Neural crest cell (in vitro differentiated cells): ENCODE data around the gene TMPRSS2. TPM values are rescaled to one million over a fixed set of nuclear protein-coding genes. Genes with fewer than 3 reads are reported as not detected.

Experiments used
- DNase-seq: peaks from one replicate; pipeline ENCODE4 v3.0.0; 2021; ENCODE audit warnings: low read depth, mixed read lengths, low spot score
- H3K27ac Mint-ChIP-seq: one replicate; pipeline ENCODE4 v1.8.0; 2021; ENCODE audit warnings: mild to moderate bottlenecking, mixed read lengths; ENCODE audit not compliant: unreplicated experiment
- H3K27me3 Mint-ChIP-seq: 2 replicates; pipeline ENCODE4 v1.8.0; 2021; ENCODE audit warnings: low read depth, mild to moderate bottlenecking, mixed read lengths
- H3K36me3 Mint-ChIP-seq: 2 replicates; pipeline ENCODE4 v1.8.0; 2021; ENCODE audit warnings: low read depth, mild to moderate bottlenecking, mixed read lengths
- H3K4me1 Mint-ChIP-seq: 2 replicates; pipeline ENCODE4 v1.8.0; 2021; ENCODE audit warnings: mixed read lengths
- H3K4me3 Mint-ChIP-seq: one replicate; pipeline ENCODE4 v1.8.0; 2021; ENCODE audit warnings: mild to moderate bottlenecking, mixed read lengths
- H3K9me3 Mint-ChIP-seq: 2 replicates; pipeline ENCODE4 v1.8.0; 2021; ENCODE audit warnings: mixed read lengths
- CTCF ChIP-seq: fragments of 200-600 bp; sonication (generic); conservative IDR thresholded peaks from 2 replicates; pipeline ENCODE4 v1.5.0; 2021; ENCODE audit warnings: antibody characterized with exemption, mild to moderate bottlenecking
- total RNA-seq: library from RNA; stranded (reverse); gene quantifications from 2 replicates; pipeline ENCODE4 v1.2.1, GENCODE V29; 2021

TMPRSS2 gene
- total RNA-seq, 1 donor from 2014 or later = not detected

DNA sequence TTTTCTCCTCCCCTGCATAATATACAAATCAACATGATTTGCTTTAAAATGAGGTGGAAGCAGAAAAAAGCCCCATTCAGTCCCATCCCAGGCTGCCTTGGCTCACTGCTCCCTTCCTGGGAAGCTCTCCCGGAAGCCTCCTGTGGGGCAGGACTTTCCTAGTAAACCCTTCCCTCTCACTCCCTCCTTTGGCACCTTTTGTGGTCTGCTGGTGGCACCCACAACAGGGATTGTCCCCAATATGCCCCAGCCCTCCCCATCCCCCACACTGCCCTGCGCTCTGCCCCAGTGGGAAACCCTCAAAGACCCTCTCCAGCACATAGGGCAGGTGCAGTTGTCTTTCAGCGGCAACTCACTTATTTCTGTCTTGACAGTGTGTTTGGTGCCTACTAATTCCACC is 1.8 kb upstream of the TMPRSS2 start:
- no peak for DNase-seq
- no peaks in the 10 kb centered on the region for H3K36me3 Mint-ChIP-seq
- TF ChIP-seq CTCF = no peak
- peaks cover 70% of the 10 kb centered on the region for H3K27me3 Mint-ChIP-seq
- H3K27ac Mint-ChIP-seq = no peak overlapping the region
- H3K9me3 Mint-ChIP-seq = no peaks in the 10 kb centered on the region
- H3K4me1 Mint-ChIP-seq = no peaks in the 10 kb centered on the region
- H3K4me3 Mint-ChIP-seq = no peak overlapping the region

- H3K27me3 Mint-ChIP-seq = peaks cover 76% of the 10 kb centered on the region
- no peak overlapping the region for H3K27ac Mint-ChIP-seq
- H3K9me3 Mint-ChIP-seq = no peaks in the 10 kb centered on the region
- peak overlapping the region; percentile 15 for H3K4me3 Mint-ChIP-seq
- peak; percentile 23 for TF ChIP-seq CTCF
- no peaks in the 10 kb centered on the region for H3K36me3 Mint-ChIP-seq
- H3K4me1 Mint-ChIP-seq = no peaks in the 10 kb centered on the region
- DNase-seq = no peak
These were observed 1.2 kb upstream of the TMPRSS2 start for GRCh38 chr21:41509145-41509496.

DNA sequence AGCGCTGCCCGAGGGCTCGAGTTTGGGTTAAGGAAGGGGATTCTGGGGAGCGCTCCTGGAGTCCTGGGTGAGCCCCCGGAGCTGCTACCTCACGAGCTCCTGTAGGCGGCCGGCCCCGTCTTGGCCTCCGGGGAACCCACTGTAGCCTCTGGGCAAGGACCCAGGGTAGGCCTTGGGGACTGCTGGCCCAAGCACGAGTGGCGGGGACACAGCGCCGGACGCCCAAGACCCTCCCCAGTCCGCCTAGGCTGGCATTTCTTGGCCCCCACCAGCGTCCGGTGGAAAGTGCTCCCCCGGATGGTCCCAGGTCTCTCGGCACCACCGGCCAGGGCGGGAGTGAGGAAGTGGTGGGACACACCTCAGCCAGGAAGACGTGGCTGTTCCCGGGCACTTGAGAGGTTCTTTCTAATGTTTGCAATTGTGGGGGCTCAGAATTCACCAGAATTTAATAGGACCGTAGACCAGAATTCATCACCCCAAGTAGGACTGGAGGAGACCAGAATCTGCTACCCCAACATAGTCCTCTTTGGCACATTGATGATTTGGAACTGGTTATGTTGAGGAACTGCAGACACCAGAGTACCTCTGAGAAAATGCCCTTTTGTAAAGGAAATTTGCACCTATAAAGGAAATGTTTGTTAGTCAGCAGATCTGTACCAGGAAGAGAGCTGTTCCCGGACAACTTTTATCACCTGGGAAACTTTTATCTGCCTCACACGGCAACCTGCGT is 622 bp upstream of the TMPRSS2 start:
- Mint-ChIP-seq H3K4me3 (no peak overlapping the region), H3K36me3 (no peaks in the 10 kb centered on the region), H3K4me1 (no peaks in the 10 kb centered on the region), H3K27me3 (peaks cover 79% of the 10 kb centered on the region), H3K9me3 (no peaks in the 10 kb centered on the region), H3K27ac (no peak overlapping the region)
- no peak for DNase-seq
- TF ChIP-seq CTCF = no peak

GRCh38 chr21:41506611-41507520 is 1.1 kb downstream of the TMPRSS2 start:
- no peaks in the 10 kb centered on the region for H3K36me3 Mint-ChIP-seq
- H3K4me1 Mint-ChIP-seq = no peaks in the 10 kb centered on the region
- TF ChIP-seq CTCF = no peak
- no peaks in the 10 kb centered on the region for H3K9me3 Mint-ChIP-seq
- DNase-seq = peak; percentile 20
- peaks cover 89% of the 10 kb centered on the region for H3K27me3 Mint-ChIP-seq
- peak overlapping the region; percentile 66 for H3K4me3 Mint-ChIP-seq
- H3K27ac Mint-ChIP-seq = no peak overlapping the region

- H3K4me3 Mint-ChIP-seq = no peak overlapping the region
- no peak for TF ChIP-seq CTCF
- H3K9me3 Mint-ChIP-seq = no peaks in the 10 kb centered on the region
- H3K36me3 Mint-ChIP-seq = no peaks in the 10 kb centered on the region
- H3K4me1 Mint-ChIP-seq = no peaks in the 10 kb centered on the region
- H3K27ac Mint-ChIP-seq = no peak overlapping the region
- H3K27me3 Mint-ChIP-seq = peaks cover 87% of the 10 kb centered on the region
- DNase-seq = no peak
These were observed 1.9 kb downstream of the TMPRSS2 start for GRCh38 chr21:41506005-41506594.
